Measurements from ENCODE around the gene TMEM132D.

GRCh38 chr12:129241852-129242251 is 662.0 kb downstream of the TMEM132D start:
- TF ChIP-seq MAX (IDR thresholded peaks at IDR 0.05; ENCODE audit: low read depth, low read length) (no peak), CTCF (IDR thresholded peaks at IDR 0.05; ENCODE audit: low read depth, low read length) (no peak), POLR2A (IDR thresholded peaks at IDR 0.05; ENCODE audit: extremely low read depth, insufficient read length) (no peak), MYC (IDR thresholded peaks at IDR 0.05; ENCODE audit: low read depth, low read length) (no peak)
